BE2C (cell line): ENCODE measurements around the gene ANGPT4.

Experiments used
- DNase-seq: peaks from one replicate; pipeline ENCODE4 v3.0.0-alpha.2; 2020
- H3K27me3 ChIP-seq: fragments of 250-450 bp; sonication (Bioruptor Pico); 2 replicates; pipeline ENCODE4 v1.5.1; 2020; ENCODE audit warnings: mild to moderate bottlenecking
- H3K36me3 ChIP-seq: fragments of 250-450 bp; sonication (Bioruptor Pico); 2 replicates; pipeline ENCODE4 v1.5.1; 2020; ENCODE audit warnings: mild to moderate bottlenecking
- H3K4me1 ChIP-seq: fragments of 250-450 bp; sonication (Bioruptor Pico); 2 replicates; pipeline ENCODE4 v1.5.1; 2020
- H3K4me3 ChIP-seq: 2 replicates; pipeline ENCODE4 v1.5.1; 2011; ENCODE audit warnings: low read depth, low read length
- H3K9me3 ChIP-seq: fragments of 250-450 bp; sonication (Bioruptor Pico); 2 replicates; pipeline ENCODE4 v1.5.1; 2020
- TF ChIP-seq, protein P1 (sequence below): IDR thresholded peaks from 2 replicates; pipeline ENCODE4 v1.5.1; 2012; ENCODE audit warnings: mild to moderate bottlenecking, low read depth, low read length

Gene ANGPT4

DNA sequence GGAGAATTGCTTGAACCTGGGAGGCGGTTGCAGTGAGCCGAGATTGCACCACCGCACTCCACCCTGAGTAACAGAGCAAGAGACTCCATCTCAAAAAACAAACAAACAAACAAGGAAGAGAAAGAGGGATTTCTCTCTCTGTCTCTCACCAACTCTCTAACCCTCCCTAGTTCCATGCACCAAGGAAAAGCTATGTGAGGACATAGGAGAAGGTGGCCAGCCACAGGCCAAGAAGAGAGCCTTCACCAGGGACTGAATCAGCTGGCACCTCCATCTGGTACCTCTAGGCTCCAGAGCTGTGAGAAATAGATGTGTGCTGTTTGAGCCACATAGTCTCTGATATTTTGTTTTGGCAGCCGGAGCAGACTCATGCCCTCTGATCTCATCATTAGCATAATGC is 91.6 kb downstream of the ANGPT4 start:
- H3K4me1 ChIP-seq, result no peaks in the 10 kb centered on the region
- no peaks in the 10 kb centered on the region for H3K27me3 ChIP-seq
- H3K36me3 ChIP-seq, result no peaks in the 10 kb centered on the region
- no peaks in the 10 kb centered on the region for H3K9me3 ChIP-seq
- H3K4me3 ChIP-seq, result no peak overlapping the region
- DNase-seq, result no peak
- TF ChIP-seq, protein P1, sequence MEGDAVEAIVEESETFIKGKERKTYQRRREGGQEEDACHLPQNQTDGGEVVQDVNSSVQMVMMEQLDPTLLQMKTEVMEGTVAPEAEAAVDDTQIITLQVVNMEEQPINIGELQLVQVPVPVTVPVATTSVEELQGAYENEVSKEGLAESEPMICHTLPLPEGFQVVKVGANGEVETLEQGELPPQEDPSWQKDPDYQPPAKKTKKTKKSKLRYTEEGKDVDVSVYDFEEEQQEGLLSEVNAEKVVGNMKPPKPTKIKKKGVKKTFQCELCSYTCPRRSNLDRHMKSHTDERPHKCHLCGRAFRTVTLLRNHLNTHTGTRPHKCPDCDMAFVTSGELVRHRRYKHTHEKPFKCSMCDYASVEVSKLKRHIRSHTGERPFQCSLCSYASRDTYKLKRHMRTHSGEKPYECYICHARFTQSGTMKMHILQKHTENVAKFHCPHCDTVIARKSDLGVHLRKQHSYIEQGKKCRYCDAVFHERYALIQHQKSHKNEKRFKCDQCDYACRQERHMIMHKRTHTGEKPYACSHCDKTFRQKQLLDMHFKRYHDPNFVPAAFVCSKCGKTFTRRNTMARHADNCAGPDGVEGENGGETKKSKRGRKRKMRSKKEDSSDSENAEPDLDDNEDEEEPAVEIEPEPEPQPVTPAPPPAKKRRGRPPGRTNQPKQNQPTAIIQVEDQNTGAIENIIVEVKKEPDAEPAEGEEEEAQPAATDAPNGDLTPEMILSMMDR, result no peak

DNA sequence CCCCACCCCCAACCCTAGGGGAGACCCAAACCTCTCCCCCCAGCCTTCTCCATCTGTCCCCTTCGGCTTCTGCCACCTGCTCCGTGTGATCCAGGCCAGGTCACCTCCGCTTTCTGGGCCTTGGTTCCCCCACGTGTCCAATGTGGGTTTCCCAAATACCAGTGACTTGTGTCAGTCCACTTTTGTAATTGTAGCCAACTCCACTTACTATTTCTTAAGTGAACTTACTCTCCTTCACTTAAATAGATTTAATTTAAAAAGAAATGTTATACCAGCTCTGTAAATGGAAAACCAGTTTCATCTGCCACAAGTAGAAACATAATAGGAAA is 92.6 kb downstream of the ANGPT4 start:
- Histone ChIP-seq H3K36me3 (no peaks in the 10 kb centered on the region), H3K4me3 (no peak overlapping the region), H3K4me1 (no peaks in the 10 kb centered on the region), H3K27me3 (no peaks in the 10 kb centered on the region), H3K9me3 (no peaks in the 10 kb centered on the region)
- DNase-seq, result no peak
- TF ChIP-seq, protein P1, result no peak

DNA sequence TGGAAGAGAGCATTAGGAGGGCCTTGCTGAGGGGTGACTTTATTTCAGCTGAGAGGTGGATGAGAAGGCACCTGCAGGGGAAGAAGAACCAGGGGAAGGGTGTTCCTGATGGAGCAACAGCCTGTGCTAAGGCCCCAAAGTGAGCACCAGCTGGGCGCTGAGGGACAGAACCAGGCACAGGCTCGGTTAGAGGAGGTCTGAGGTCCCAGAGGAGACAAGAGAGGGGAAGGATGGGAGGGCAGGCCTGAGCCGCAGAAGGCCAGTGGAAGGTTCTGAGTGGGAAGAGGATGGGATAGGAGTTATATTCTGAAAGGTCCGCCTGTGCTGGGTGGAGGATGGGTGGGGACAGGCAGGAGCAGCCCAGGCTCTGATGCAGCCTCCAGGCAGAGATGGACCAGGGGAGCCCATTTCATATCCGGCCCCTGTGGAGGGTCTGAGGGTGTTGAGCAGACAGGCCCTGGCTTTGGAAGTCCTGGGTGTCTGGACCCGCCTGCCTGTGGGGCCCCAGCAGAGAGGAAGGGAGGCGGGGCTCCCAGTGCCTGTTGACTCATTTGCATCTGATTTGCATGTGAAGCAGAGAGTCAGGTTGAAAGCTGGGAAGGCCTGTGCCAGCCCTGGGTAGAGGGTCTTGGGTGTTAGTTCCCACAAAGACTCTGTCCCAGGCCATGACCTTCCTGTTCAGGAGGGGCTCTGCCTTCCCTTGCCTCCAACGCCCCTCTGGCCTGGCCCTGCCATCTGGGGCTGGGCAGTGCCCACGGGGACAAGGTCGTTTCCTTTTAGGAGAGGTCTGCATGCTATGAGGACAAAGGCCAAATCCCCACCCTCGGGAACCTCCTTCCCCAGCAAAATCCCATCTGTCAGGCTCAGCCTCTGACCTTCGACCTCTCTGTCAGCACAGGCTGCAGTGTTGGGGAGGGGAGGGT is 93.2 kb downstream of the ANGPT4 start:
- TF ChIP-seq, protein P1, result no peak
- H3K9me3 ChIP-seq, result no peaks in the 10 kb centered on the region
- DNase-seq, result no peak
- H3K4me3 ChIP-seq, result no peak overlapping the region
- H3K27me3 ChIP-seq, result no peaks in the 10 kb centered on the region
- H3K4me1 ChIP-seq, result no peaks in the 10 kb centered on the region
- H3K36me3 ChIP-seq, result no peaks in the 10 kb centered on the region

DNA sequence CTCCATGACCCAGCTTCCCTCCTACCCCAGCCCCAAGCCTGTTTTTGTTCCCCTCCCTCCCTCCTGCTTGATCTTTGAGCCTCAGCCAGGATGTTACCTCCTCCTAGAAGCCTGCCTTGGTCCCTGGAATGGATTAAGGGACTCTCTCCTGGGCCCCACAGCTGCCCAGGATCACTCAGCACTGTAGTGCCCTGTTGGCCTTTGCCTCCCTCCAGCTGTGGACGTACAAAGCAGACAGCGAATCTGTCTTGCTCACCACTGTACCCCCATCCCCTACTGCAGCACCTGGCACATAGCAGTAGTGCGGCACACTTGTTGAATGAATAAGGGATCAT is 94.4 kb downstream of the ANGPT4 start:
- Histone ChIP-seq H3K9me3 (no peaks in the 10 kb centered on the region), H3K4me3 (no peak overlapping the region), H3K36me3 (no peaks in the 10 kb centered on the region), H3K4me1 (no peaks in the 10 kb centered on the region), H3K27me3 (no peaks in the 10 kb centered on the region)
- TF ChIP-seq, protein P1, result no peak
- DNase-seq, result no peak

DNA sequence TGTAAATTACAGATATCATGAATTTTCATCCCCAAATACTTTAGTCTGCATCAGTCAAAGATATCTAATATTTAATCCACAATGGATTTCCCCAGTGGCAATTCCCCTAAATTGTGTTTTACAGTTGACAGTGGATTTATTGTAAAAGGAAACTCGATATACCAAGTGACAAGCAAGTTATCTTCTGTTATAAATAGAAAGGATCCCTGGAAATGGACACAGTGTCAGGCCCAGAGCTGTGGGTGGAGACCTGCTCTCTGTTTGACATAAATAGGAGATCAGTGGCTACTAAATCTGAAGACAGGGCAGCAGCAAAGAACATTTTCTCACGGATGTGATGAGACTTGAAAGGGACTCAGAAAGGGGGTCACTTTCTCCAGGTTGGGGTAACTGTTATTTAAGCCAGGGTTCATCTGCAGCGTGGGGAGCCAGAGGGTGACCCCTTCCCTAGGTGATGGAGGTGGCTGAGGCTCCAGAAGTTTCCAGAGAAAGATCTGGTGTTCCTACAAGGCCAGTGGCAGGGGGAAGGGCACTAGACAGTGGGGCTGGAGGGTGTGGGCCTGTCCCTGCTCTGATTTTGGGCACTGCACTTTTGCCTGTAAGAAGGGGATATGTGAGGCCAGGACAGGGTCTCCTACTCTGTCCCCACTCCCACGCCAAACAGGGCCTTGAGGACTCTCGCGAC is 94.9 kb downstream of the ANGPT4 start:
- Histone ChIP-seq H3K4me3 (no peak overlapping the region), H3K36me3 (no peaks in the 10 kb centered on the region), H3K4me1 (no peaks in the 10 kb centered on the region), H3K9me3 (no peaks in the 10 kb centered on the region), H3K27me3 (no peaks in the 10 kb centered on the region)
- no peak for DNase-seq
- TF ChIP-seq, protein P1, result no peak
